Activated naive CD4-positive, alpha-beta T cell treated with anti-CD3 and anti-CD28 coated beads for 36 hours (primary cell): Measurements from ENCODE around the gene LCLAT1. TPM values are rescaled to one million over a fixed set of nuclear protein-coding genes. Genes with fewer than 3 reads are reported as not detected.

Source experiments
- CTCF ChIA-PET: fragments of 350-600 bp; sonication (Branson Sonifier 250); formaldehyde crosslinking; loops from one replicate; lab custom pipeline; 2021; ENCODE audit warnings: antibody characterized with exemption; lab: Charles Lee
- DNase-seq: peaks from one replicate; pipeline ENCODE4 v3.0.0-alpha.2; 2020
- H3K27ac Mint-ChIP-seq: one replicate; pipeline ENCODE4 v1.8.0; 2021; ENCODE audit warnings: mild to moderate bottlenecking, mixed read lengths
- H3K27me3 Mint-ChIP-seq: one replicate; pipeline ENCODE4 v1.8.0; 2021; ENCODE audit warnings: low read depth, mixed read lengths
- H3K36me3 Mint-ChIP-seq: one replicate; pipeline ENCODE4 v1.8.0; 2021; ENCODE audit warnings: low read depth, mixed read lengths
- H3K4me1 Mint-ChIP-seq: one replicate; pipeline ENCODE4 v1.8.0; 2021; ENCODE audit warnings: low read depth, mixed read lengths
- H3K4me3 Mint-ChIP-seq: one replicate; pipeline ENCODE4 v1.8.0; 2021; ENCODE audit warnings: mild to moderate bottlenecking, moderate library complexity, mixed read lengths
- H3K9me3 Mint-ChIP-seq: one replicate; pipeline ENCODE4 v1.8.0; 2021; ENCODE audit warnings: mixed read lengths
- intact Hi-C: fragments of 100-400 bp; cut with micrococcal nuclease; formaldehyde crosslinking; loops from one replicate; pipeline ENCODE4 v1.15.1; 2023
- total RNA-seq, 2 experiments: library from RNA; stranded (reverse); gene quantifications; one replicate each; pipeline ENCODE4 v1.2.3, GENCODE V29; 2021

Gene LCLAT1
- total RNA-seq, 2 experiments from 2014 or later: 18.8 to 22.8 TPM

- H3K36me3 Mint-ChIP-seq: no peaks in the 10 kb centered on the region
- no peak overlapping the region for H3K27ac Mint-ChIP-seq
- no peak overlapping the region for H3K4me3 Mint-ChIP-seq
- no peaks in the 10 kb centered on the region for H3K27me3 Mint-ChIP-seq
- CTCF ChIA-PET: interaction anchor here (1.1 to 2.5 kb wide), 4 partner anchors 11 to 524 kb away, joined by 3 to 11 read pairs (median 8); no protein-coding TSS in a partner anchor
- no peak for DNase-seq
- H3K9me3 Mint-ChIP-seq: no peaks in the 10 kb centered on the region
- intact Hi-C loops: no loop called here
- no peaks in the 10 kb centered on the region for H3K4me1 Mint-ChIP-seq
Measured at GRCh38 chr2:30688956-30689401, 241.9 kb downstream of the LCLAT1 start.

GRCh38 chr2:30689496-30690125 lies 242.6 kb downstream of the LCLAT1 start:
- H3K4me3 Mint-ChIP-seq: no peak overlapping the region
- intact Hi-C loops: no loop called here
- no peaks in the 10 kb centered on the region for H3K36me3 Mint-ChIP-seq
- CTCF ChIA-PET: interaction anchor here (2.0 to 2.5 kb wide), 2 partner anchors 22 to 525 kb away, joined by 8 to 11 read pairs; no protein-coding TSS in a partner anchor
- no peaks in the 10 kb centered on the region for H3K4me1 Mint-ChIP-seq
- H3K27ac Mint-ChIP-seq: no peak overlapping the region
- no peak for DNase-seq
- H3K9me3 Mint-ChIP-seq: no peaks in the 10 kb centered on the region
- no peaks in the 10 kb centered on the region for H3K27me3 Mint-ChIP-seq

- intact Hi-C loops: no loop called here
- Mint-ChIP-seq H3K4me3 (no peak overlapping the region), H3K9me3 (no peaks in the 10 kb centered on the region), H3K27ac (no peak overlapping the region), H3K36me3 (no peaks in the 10 kb centered on the region), H3K4me1 (no peaks in the 10 kb centered on the region), H3K27me3 (no peaks in the 10 kb centered on the region)
- no peak for DNase-seq
- CTCF ChIA-PET: interaction anchor here (2.5 kb wide), 1 partner anchor 22 kb away, joined by 11 read pairs; no protein-coding TSS in a partner anchor
Measured at GRCh38 chr2:30690126-30690561, 243.1 kb downstream of the LCLAT1 start.

- no peaks in the 10 kb centered on the region for H3K36me3 Mint-ChIP-seq
- H3K27ac Mint-ChIP-seq: no peak overlapping the region
- intact Hi-C loops: no loop called here
- CTCF ChIA-PET: interaction anchor here (0.6 to 8.2 kb wide), 4 partner anchors 18 to 526 kb away, joined by 3 to 118 read pairs (median 11); no protein-coding TSS in a partner anchor
- no peaks in the 10 kb centered on the region for H3K4me1 Mint-ChIP-seq
- no peak overlapping the region for H3K4me3 Mint-ChIP-seq
- no peaks in the 10 kb centered on the region for H3K27me3 Mint-ChIP-seq
- no peak for DNase-seq
- no peaks in the 10 kb centered on the region for H3K9me3 Mint-ChIP-seq
Measured at GRCh38 chr2:30691091-30691947, 244.3 kb downstream of the LCLAT1 start.

GRCh38 chr2:30691948-30692828 lies 245.1 kb downstream of the LCLAT1 start:
- intact Hi-C loops: no loop called here
- Mint-ChIP-seq H3K27me3 (no peaks in the 10 kb centered on the region), H3K4me1 (no peaks in the 10 kb centered on the region), H3K9me3 (no peaks in the 10 kb centered on the region), H3K4me3 (no peak overlapping the region), H3K36me3 (no peaks in the 10 kb centered on the region), H3K27ac (no peak overlapping the region)
- CTCF ChIA-PET: interaction anchor here (0.8 to 8.2 kb wide), 4 partner anchors 17 to 528 kb away, joined by 3 to 118 read pairs (median 11); no protein-coding TSS in a partner anchor
- peak; percentile 22 for DNase-seq

- intact Hi-C loops: no loop called here
- no peaks in the 10 kb centered on the region for H3K36me3 Mint-ChIP-seq
- CTCF ChIA-PET: interaction anchor here (0.7 to 8.2 kb wide), 4 partner anchors 16 to 529 kb away, joined by 3 to 118 read pairs (median 10); no protein-coding TSS in a partner anchor
- no peak overlapping the region for H3K27ac Mint-ChIP-seq
- DNase-seq: no peak
- peaks cover 4% of the 10 kb centered on the region for H3K9me3 Mint-ChIP-seq
- no peaks in the 10 kb centered on the region for H3K27me3 Mint-ChIP-seq
- no peak overlapping the region for H3K4me3 Mint-ChIP-seq
- no peaks in the 10 kb centered on the region for H3K4me1 Mint-ChIP-seq
Measured at GRCh38 chr2:30692829-30693275, 245.8 kb downstream of the LCLAT1 start.

Other genes with a start within 250 kb of the LCLAT1 start
- gene LBH, start 215.7 kb upstream of the LCLAT1 start, total RNA-seq: 10 to 100 TPM; 71.4 to 75.3 TPM